Measurements from ENCODE around the gene PPP1R15B.

The PPP1R15B gene

GRCh38 chr1:204420039-204421004 is 8.7 kb upstream of the PPP1R15B start:
- no peak for DNase-seq

DNA sequence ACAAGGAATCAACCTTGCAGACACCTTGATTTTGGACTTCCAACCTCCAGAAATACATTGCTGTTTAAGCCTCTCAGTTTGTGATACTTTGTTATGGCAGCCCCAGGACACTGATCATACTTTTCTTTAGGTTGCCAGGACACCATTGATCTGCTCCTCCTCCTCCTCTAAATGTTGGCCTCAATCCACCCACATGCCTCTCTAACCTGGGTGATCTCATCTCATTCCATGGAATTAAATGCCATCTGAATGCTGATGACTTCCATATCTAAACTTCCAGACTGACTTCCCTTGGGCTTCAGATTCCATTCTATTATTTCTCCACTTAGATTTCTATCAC is 7.4 kb upstream of the PPP1R15B start:
- DNase-seq: no peak

- no peak for DNase-seq
Observed at GRCh38 chr1:204418174-204419063, 6.8 kb upstream of the PPP1R15B start.

DNA sequence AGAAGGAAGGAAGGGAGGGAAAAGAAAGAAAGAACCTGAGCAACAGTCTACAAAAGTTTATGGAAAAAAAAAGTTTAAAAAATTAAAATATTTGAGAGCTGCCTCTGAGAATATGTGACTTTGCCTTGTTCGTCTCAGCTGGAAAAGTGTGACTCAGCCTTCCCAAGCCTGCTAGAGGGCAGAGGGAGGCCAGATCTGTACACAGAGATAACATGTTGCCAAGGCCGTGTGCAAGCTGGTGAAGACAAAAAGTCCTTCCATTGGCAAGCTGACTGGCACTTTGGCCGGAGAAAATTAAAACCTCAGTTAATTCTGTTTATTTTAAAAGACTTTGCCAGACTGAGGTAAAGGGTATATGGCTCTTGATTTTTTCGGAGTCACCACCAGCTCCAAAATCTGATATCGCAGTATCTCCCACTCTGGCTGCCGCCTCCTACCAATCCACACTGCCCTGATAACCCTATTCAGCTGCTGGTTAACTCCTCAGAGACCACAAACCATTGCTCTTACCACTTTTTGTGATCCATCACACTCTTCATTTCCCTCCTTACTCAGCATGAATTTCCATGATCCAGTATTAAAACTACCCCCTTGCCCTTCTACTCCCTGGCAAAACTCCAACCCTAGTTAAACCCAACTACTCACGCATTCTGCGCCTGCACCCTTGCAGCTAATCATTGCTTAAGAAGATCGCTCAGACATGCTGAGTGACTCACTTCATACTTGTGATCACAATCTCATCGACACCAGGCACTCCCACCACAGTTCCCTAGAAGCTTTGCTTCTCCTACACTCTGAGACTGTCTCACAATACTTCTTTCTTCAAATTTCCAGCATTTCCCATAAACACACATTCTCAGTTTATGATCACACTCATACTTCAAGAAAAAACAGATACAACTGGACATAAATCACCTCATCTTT is 5.7 kb upstream of the PPP1R15B start:
- no peak for DNase-seq

DNA sequence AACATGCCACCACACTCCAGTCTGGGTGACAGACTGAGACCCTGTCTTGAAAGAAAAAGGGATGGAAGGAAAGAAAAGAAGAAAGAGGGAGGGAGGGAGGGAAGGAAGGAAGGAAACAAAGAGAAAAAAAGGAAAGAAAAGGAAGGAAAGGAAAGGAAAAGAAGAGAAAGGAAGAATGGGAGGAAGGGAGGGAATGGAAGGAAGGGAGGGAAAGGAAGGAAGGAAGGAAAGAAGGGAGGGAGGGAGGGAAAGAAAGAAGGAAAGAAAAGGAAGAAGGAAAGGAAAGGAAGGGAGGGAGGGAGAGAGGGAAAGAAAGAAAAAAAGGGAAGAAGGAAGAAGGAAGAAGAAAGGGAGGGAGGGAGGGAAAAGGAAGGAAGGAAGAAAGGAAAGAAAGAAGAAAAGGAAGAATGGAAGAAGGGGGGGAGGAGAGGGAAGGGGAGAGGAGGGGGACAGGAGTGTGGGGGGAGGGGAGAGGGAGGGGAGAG is 5.0 kb upstream of the PPP1R15B start:
- no peak for DNase-seq

DNA sequence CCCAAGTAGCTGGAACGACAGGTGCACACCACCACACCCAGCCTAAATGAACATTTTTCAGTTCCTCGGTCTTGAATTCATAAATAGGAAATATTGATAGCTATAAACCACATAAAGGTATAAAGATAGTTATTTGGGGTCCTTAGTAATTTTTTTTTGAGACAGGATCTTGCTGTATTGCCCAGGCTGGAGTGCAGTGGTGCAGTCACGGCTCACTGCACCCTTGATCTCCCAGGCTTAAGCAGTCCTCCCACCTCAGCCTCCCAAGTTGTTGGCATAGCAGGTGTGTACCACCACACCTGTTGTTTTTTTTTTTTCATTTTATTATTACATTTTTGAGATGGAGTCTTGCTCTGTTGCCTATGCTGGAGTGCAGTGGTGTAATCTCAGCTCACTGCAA is 3.7 kb upstream of the PPP1R15B start:
- no peak for DNase-seq

- no peak for DNase-seq
Observed at GRCh38 chr1:204414016-204414415, 2.4 kb upstream of the PPP1R15B start.

GRCh38 chr1:204413170-204413535 is 1.5 kb upstream of the PPP1R15B start:
- no peak for DNase-seq

DNA sequence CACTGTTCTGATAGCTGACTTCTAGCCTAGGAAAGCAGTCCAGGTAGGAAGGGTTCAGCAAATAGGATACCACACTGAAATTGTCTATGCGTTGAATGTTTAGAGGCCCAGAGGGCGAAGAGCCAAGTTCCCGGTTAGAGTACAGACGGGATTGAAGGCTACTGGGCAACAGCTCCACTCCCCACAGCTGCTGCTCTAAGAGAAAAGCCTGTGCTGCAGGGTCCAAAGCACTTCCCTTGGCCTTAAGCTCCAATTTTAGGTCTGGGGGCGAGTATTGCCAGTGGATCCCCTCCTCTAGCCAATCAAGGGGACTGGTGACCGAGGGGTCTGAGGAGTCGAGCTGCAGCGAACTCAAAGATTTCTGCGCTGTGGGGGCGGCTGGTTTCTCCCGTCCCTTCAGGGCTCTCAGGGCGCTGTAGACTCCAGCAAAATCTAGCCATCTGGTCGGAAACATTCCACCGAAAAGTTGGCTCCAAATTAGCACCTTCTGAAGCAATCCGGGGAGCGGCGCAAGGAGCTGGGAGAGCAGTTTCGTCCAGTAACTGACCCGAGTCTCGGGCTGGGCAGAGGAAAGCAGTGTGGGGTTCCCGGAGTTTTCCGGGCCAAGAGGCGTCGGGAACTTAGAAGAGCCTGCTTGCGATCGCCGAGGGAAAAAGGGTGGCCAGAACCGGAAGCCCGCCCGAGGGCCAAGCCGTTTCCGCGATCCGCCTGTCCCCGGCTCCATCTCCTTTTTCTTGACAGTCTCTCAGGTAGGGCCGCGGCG is 748 bp downstream of the PPP1R15B start:
- peak in 1 of 2 experiments; percentile 42 for DNase-seq

- no peak for DNase-seq
Observed at GRCh38 chr1:204409836-204410687, 1.6 kb downstream of the PPP1R15B start.

GRCh38 chr1:204409123-204409522 is 2.5 kb downstream of the PPP1R15B start:
- no peak for DNase-seq

- no peak for DNase-seq
Observed at GRCh38 chr1:204408602-204409001, 3.0 kb downstream of the PPP1R15B start.

DNA sequence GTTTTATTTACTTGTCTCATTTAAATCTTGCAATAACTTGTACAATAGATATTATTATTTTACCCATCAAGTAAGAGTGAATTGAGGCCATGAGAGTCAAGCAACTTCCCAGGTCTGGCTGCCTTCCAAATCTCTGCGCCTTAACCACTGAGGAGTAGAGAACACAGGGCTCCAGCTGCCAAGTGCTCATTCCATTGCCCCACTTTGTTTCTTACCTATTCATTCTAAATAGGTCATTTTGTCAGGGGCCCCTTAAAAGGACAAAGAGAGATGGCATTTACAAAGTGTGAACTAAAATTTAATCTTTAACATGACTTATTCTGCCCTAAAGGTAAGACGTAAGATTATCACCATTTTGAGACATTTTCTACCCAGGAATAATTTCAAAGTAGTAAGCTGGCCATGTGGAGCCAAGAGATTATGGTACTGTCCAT is 3.5 kb downstream of the PPP1R15B start:
- peak in 1 of 2 experiments; percentile 17 for DNase-seq

- DNase-seq: no peak
Observed at GRCh38 chr1:204407295-204407971, 4.2 kb downstream of the PPP1R15B start.

DNA sequence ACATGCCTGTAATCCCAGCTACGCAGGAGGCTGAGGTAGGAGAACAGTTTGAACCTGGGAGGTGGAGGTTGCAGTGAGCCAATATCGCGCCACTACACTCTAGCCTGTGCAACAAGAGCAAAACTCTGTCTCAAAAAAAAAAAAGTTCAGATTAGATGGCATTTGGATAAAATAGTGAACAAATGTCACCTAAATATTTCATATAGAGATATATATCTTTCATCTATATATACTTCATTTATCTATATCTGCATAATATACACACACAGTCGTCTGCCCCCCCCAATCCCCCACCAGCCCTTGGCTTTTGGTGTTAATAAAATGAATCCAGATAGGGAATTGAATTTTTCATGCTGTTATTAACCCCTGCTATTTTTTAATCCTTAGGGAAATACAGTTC is 5.0 kb downstream of the PPP1R15B start:
- DNase-seq: no peak

- no peak for DNase-seq
Observed at GRCh38 chr1:204405988-204406387, 5.6 kb downstream of the PPP1R15B start.

DNA sequence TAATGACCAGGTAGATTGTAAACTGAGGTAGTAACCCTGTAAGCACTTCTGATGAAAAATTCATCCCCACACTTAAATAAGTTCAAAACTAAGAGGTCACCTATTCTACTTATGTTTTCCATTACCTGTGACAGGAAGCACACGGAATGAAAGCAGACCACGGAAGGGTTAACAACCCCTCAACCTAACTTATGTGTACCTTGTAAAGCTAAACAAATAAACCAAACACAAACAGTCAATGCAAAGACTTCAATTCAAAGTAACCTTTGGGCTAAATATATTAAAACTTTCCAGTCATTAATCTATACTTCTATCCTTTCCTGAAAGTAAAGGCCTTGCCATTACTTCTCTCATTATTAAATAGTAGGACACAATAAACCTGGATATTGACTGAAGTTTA is 7.0 kb downstream of the PPP1R15B start:
- no peak for DNase-seq

DNA sequence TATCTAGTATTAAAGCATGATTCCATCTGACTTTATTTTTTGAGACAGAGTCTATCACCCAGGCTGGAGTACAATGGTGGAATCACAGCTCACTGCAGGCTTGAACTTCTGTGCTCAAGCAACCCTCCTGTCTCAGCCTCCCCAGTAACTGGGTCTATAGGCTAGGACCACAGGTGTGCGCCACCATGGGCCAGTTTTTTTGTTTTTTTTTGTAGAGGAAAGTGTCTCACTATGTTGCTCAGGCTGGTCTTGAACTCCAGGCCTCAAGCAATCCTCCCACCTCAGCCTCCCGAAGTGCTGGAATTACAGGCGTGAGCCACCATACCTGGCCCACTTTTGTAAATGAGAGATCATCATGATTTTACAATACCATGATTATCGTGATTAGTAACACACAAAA is 9.2 kb downstream of the PPP1R15B start:
- DNase-seq: no peak

GRCh38 chr1:204401730-204402129 is 9.9 kb downstream of the PPP1R15B start:
- DNase-seq: no peak

GRCh38 chr1:204400882-204401510 is 10.6 kb downstream of the PPP1R15B start:
- DNase-seq: no peak
